GM18907 (cell line): ENCODE measurements around the gene ITPKB.
"Not testable (repeated sequence)": the region's sequence is repeated elsewhere in the genome, so short reads cannot be mapped to it uniquely, and the experiment has no call there.

Source experiments
- ATAC-seq: cut with Tn5 transposase; IDR thresholded peaks from one replicate; pipeline ENCODE4 v1.9.1; 2021; ENCODE audit warnings: mild to moderate bottlenecking, moderate library complexity; ENCODE audit not compliant: unreplicated experiment

Gene ITPKB

GRCh38 chr1:226607821-226608220 is 131.3 kb downstream of the ITPKB start:
- no peak for ATAC-seq

GRCh38 chr1:226607268-226607660 is 131.8 kb downstream of the ITPKB start:
- no peak for ATAC-seq

GRCh38 chr1:226606311-226607267 is 132.5 kb downstream of the ITPKB start:
- ATAC-seq, result no peak

GRCh38 chr1:226605318-226605950 is 133.6 kb downstream of the ITPKB start:
- no peak for ATAC-seq

- no peak for ATAC-seq
These were observed 134.3 kb downstream of the ITPKB start for GRCh38 chr1:226604560-226605317.

GRCh38 chr1:226603858-226604559 is 135.1 kb downstream of the ITPKB start:
- no peak for ATAC-seq

GRCh38 chr1:226603022-226603857 is 135.8 kb downstream of the ITPKB start:
- ATAC-seq, result no peak

- ATAC-seq, result no peak
These were observed 136.7 kb downstream of the ITPKB start for GRCh38 chr1:226602186-226603021.

- no peak for ATAC-seq
These were observed 137.6 kb downstream of the ITPKB start for GRCh38 chr1:226601456-226601855.

- no peak for ATAC-seq
These were observed 138.8 kb downstream of the ITPKB start for GRCh38 chr1:226600254-226600653.

- no peak for ATAC-seq
These were observed 139.3 kb downstream of the ITPKB start for GRCh38 chr1:226599636-226600238.

GRCh38 chr1:226598955-226599354 is 140.1 kb downstream of the ITPKB start:
- not testable (repeated sequence) for ATAC-seq

GRCh38 chr1:226598455-226598849 is 140.6 kb downstream of the ITPKB start:
- no peak for ATAC-seq

- ATAC-seq, result no peak
These were observed 141.2 kb downstream of the ITPKB start for GRCh38 chr1:226597616-226598454.

- ATAC-seq, result no peak
These were observed 142.4 kb downstream of the ITPKB start for GRCh38 chr1:226596531-226597165.

- no peak for ATAC-seq
These were observed 145.5 kb downstream of the ITPKB start for GRCh38 chr1:226593541-226593940.

GRCh38 chr1:226590614-226591013 is 148.5 kb downstream of the ITPKB start:
- no peak for ATAC-seq
